Osteoblast (primary cell): ENCODE results near the gene SLC22A13. TPM values are rescaled to one million over a fixed set of nuclear protein-coding genes. Genes with fewer than 3 reads are reported as not detected.

Experiments used
- DNase-seq: peaks from one replicate; pipeline ENCODE4 v3.0.0; 2011; ENCODE audit warnings: low spot score, mixed read lengths; ENCODE audit not compliant: insufficient read length; ENCODE audit errors: missing footprints
- H2AFZ ChIP-seq: 2 replicates; pipeline ENCODE4 v1.6.0; 2011; ENCODE audit warnings: mild to moderate bottlenecking, low read length
- H3K27ac ChIP-seq: 2 replicates; pipeline ENCODE4 v1.5.1; 2011; ENCODE audit warnings: mild to moderate bottlenecking, low read depth, low read length, moderate library complexity
- H3K27me3 ChIP-seq: 2 replicates; pipeline ENCODE4 v1.6.0; 2012; ENCODE audit warnings: mild to moderate bottlenecking, control low read depth, inconsistent platforms, low read length, moderate library complexity; ENCODE audit not compliant: insufficient read depth
- H3K36me3 ChIP-seq: 2 replicates; pipeline ENCODE4 v1.5.1; 2011; ENCODE audit warnings: mild to moderate bottlenecking, low read length, control low read depth, moderate library complexity; ENCODE audit not compliant: insufficient read depth
- H3K4me1 ChIP-seq: 2 replicates; pipeline ENCODE4 v1.5.1; 2011; ENCODE audit warnings: mild to moderate bottlenecking, low read length, control low read depth, moderate library complexity; ENCODE audit not compliant: insufficient read depth
- H3K4me2 ChIP-seq: 2 replicates; pipeline ENCODE4 v1.6.0; 2011; ENCODE audit warnings: mild to moderate bottlenecking, low read length; ENCODE audit not compliant: insufficient read depth
- H3K4me3 ChIP-seq: fragments of 200-600 bp; sonication (generic); 3 replicates; pipeline ENCODE4 v1.5.1; 2012; ENCODE audit warnings: mild to moderate bottlenecking, low read length, inconsistent platforms; ENCODE audit not compliant: insufficient read depth
- H3K79me2 ChIP-seq: 2 replicates; pipeline ENCODE4 v1.6.0; 2012; ENCODE audit warnings: mild to moderate bottlenecking, low read length, control low read depth, inconsistent platforms; ENCODE audit not compliant: insufficient read depth
- H3K9me3 ChIP-seq: 2 replicates; pipeline ENCODE4 v1.5.1; 2011; ENCODE audit warnings: low read depth, low read length, control low read depth
- H4K20me1 ChIP-seq: 2 replicates; pipeline ENCODE4 v1.6.0; 2012; ENCODE audit warnings: mild to moderate bottlenecking, low read length, control low read depth; ENCODE audit not compliant: insufficient read depth
- CTCF ChIP-seq: IDR thresholded peaks from 2 replicates; pipeline ENCODE4 v1.5.1; 2011; ENCODE audit warnings: mild to moderate bottlenecking, low read depth, low read length, moderate library complexity; ENCODE audit errors: extremely low read depth
- total RNA-seq: library from RNA; depleted of rRNA; stranded (reverse); fragments of >200 nt; gene quantifications from 2 replicates; pipeline ENCODE4 v1.2.3, GENCODE V29; 2012

Gene SLC22A13
- total RNA-seq, 1 donor: 0.36 TPM

- Histone ChIP-seq H4K20me1 (no peaks in the 10 kb centered on the region), H3K9me3 (no peaks in the 10 kb centered on the region), H3K4me1 (peaks cover 43% of the 10 kb centered on the region), H3K27me3 (no peaks in the 10 kb centered on the region), H3K4me3 (no peak overlapping the region), H3K27ac (no peak overlapping the region), H3K79me2 (peaks cover 27% of the 10 kb centered on the region), H3K36me3 (peaks cover 21% of the 10 kb centered on the region), H3K4me2 (no peak overlapping the region), H2AFZ (no peak overlapping the region)
- TF ChIP-seq CTCF: no peak
- no peak for DNase-seq
Measured at GRCh38 chr3:38224357-38224756, 41.3 kb upstream of the SLC22A13 start.

- Histone ChIP-seq H3K4me2 (peak overlapping the region; percentile 57), H3K4me1 (peaks cover 43% of the 10 kb centered on the region), H4K20me1 (no peaks in the 10 kb centered on the region), H3K4me3 (no peak overlapping the region), H2AFZ (no peak overlapping the region), H3K79me2 (peaks cover 11% of the 10 kb centered on the region), H3K27ac (peak overlapping the region; percentile 83), H3K36me3 (peaks cover 31% of the 10 kb centered on the region), H3K27me3 (no peaks in the 10 kb centered on the region), H3K9me3 (no peaks in the 10 kb centered on the region)
- no peak for DNase-seq
- TF ChIP-seq CTCF: no peak
Measured at GRCh38 chr3:38226273-38226672, 39.3 kb upstream of the SLC22A13 start.

GRCh38 chr3:38227989-38228388, 37.6 kb upstream of the SLC22A13 start:
- Histone ChIP-seq H2AFZ (no peak overlapping the region), H3K9me3 (no peaks in the 10 kb centered on the region), H3K4me3 (no peak overlapping the region), H3K27ac (peak overlapping the region; percentile 83), H3K4me1 (peaks cover 43% of the 10 kb centered on the region), H3K36me3 (peaks cover 31% of the 10 kb centered on the region), H3K4me2 (peak overlapping the region; percentile 20), H3K27me3 (no peaks in the 10 kb centered on the region), H4K20me1 (no peaks in the 10 kb centered on the region), H3K79me2 (peaks cover 7% of the 10 kb centered on the region)
- TF ChIP-seq CTCF: no peak
- DNase-seq: no peak

GRCh38 chr3:38229036-38229435, 36.6 kb upstream of the SLC22A13 start:
- TF ChIP-seq CTCF: no peak
- no peak for DNase-seq
- Histone ChIP-seq H3K4me3 (no peak overlapping the region), H2AFZ (no peak overlapping the region), H3K27ac (peak overlapping the region; percentile 83), H3K36me3 (peaks cover 29% of the 10 kb centered on the region), H3K4me1 (peaks cover 43% of the 10 kb centered on the region), H3K27me3 (no peaks in the 10 kb centered on the region), H3K4me2 (no peak overlapping the region), H4K20me1 (no peaks in the 10 kb centered on the region), H3K79me2 (peaks cover 7% of the 10 kb centered on the region), H3K9me3 (no peaks in the 10 kb centered on the region)
